ENCODE data around the gene TMEM156.
"Not testable (repeated sequence)": the region's sequence is repeated elsewhere in the genome, so short reads cannot be mapped to it uniquely, and the experiment has no call there.

The TMEM156 gene

DNA sequence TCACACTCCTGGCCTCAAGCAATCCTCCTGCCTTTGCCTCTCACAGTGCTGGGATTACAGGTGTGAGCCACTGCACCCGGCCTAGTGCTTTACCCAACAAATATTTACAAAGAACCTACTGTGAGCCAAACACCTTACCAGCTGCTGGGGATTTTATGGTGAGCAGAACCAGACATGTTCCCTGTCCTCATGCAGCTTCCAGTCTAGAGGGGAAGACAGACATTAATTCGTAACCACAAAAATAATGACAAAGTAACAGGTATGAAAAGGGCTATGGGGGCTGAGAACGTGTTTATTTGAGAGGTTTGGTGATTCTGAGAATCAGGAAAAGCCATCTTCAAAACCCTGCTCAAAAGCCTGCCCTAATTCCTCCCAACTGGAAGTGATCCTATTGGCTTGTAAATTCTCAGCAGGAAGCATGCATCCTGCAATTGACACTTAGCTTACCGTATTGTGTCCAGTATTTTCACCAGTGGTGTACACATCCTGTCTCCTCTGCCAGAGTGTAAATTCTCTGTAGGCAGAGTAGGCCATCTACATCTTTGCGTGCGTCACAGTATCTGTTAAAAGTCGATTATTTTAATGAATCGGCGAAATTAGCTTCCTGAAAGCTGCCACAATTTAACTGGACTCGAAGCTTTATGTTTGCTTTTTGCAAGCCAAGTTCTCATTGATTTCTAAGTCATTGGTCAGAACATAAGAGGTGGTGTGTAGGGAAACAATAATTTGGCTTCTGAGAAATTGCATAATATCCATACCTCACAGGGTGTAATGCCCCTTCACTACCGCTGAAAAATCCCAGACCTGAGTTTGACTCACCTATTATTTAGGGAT, 67.0 kb downstream of the TMEM156 start:
- no peak for DNase-seq (ENCODE audit: low read depth)
- H3K4me3 ChIP-seq (ENCODE audit: low read depth, low read length) = no peak overlapping the region
- TF ChIP-seq, protein P1, sequence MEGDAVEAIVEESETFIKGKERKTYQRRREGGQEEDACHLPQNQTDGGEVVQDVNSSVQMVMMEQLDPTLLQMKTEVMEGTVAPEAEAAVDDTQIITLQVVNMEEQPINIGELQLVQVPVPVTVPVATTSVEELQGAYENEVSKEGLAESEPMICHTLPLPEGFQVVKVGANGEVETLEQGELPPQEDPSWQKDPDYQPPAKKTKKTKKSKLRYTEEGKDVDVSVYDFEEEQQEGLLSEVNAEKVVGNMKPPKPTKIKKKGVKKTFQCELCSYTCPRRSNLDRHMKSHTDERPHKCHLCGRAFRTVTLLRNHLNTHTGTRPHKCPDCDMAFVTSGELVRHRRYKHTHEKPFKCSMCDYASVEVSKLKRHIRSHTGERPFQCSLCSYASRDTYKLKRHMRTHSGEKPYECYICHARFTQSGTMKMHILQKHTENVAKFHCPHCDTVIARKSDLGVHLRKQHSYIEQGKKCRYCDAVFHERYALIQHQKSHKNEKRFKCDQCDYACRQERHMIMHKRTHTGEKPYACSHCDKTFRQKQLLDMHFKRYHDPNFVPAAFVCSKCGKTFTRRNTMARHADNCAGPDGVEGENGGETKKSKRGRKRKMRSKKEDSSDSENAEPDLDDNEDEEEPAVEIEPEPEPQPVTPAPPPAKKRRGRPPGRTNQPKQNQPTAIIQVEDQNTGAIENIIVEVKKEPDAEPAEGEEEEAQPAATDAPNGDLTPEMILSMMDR (IDR thresholded peaks at IDR 0.05; ENCODE audit: insufficient read depth, low read depth, low read length, missing control alignments) = no peak

DNA sequence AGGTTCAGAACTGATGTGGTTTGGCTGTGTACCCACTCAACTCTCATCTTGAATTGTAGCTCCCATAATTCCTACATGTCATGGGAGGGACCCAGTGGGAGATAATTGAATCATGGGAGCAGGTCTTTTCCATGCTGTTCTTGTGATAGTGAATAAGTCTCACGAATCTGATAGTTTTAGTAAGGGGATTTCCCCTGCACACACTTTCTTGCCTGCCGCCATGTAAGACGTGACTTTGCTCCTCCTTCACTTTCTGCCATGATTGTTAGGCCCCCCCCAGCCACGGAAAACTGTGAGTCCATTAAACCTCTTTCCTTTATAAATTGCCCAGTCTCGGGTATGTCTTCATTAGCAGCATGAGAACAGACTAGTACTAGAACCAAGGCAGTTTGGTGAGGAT, 73.0 kb downstream of the TMEM156 start:
- not testable (repeated sequence) for DNase-seq (ENCODE audit: low read depth); H3K4me3 ChIP-seq (ENCODE audit: low read depth, low read length)

DNA sequence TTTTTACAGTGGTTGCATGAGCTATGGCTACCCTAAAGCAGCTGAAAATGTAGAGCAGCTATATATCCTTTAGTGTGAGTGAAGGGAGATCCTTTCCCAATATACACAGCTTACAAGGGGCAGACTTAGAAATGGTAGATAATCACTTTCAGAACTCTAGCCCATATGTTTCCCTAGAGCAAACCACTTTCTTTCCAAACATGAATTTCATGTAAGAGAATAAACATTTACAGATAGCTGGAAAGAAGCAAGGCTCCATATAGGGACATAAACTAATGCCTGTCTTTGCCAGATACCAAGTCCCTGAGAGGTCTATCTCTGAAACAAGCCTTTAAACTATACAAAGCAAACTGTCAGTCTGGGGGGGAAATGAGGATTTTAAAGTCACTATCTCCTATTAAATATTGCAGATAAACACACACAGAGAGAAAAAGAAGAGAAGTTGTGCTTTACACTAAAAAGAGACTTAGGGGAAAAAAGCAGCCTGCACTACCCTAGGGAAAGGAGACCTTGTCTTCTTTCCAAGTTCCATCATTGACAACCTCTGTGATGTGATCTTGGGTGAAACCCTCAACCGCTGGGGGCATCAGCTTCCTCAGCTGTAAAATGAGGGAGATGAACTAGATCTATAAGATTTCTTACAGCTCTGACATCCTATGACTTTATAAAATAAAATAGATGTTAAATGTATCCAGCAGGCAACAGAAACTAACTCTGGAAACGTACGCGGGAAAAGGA, 73.6 kb downstream of the TMEM156 start:
- DNase-seq (ENCODE audit: low read depth) = no peak
- TF ChIP-seq, protein P1 (IDR thresholded peaks at IDR 0.05; ENCODE audit: insufficient read depth, low read depth, low read length, missing control alignments) = no peak
- no peak overlapping the region for H3K4me3 ChIP-seq (ENCODE audit: low read depth, low read length)

DNA sequence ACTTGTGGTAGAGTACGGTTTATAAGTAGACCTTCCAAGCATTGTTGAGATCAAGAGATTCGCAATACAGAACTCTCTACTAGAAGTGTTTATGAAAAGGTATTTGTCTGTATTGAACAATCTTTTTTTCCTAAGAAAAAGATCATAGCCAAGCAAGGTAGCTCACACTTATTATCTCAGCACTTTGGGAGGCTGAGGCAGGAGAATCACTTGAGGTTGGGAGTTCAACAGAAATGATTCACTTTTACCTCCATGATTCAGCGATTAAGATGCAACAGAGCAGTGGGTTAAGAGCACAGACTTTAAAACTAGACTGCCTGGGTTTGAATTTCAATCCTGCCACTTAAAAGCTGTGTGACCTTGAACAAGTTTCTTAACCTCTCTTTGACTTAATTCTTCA, 74.3 kb downstream of the TMEM156 start:
- no peak overlapping the region for H3K4me3 ChIP-seq (ENCODE audit: low read depth, low read length)
- no peak for DNase-seq (ENCODE audit: low read depth)
- TF ChIP-seq, protein P1 (IDR thresholded peaks at IDR 0.05; ENCODE audit: insufficient read depth, low read depth, low read length, missing control alignments) = no peak

DNA sequence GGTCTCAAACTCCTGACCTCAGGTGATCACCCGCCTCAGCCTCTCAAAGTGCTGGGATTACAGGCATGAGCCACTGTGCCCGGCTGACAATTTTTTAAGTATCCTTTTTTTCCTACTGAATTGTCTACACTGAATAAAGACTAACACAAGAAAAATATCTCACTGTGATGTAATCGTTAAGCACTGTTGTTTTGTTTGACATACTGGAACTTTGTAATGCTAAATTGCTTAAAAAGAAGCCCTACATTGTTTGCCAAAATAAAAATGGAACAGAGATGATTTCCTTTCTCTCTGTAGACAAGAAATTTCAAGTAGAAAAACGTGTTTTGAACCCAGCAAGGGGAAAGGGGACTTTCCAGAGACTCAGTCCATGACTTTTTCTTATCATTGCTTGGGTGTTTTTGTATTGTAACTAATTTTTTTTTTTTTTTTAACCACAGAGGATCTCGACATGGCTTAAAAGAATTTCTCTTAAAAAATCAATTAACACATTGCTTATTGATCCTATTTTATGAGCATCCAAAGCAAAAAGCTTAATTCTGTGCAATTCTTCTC, 74.9 kb downstream of the TMEM156 start:
- DNase-seq (ENCODE audit: low read depth) = no peak
- H3K4me3 ChIP-seq (ENCODE audit: low read depth, low read length) = no peak overlapping the region
- TF ChIP-seq, protein P1 (IDR thresholded peaks at IDR 0.05; ENCODE audit: insufficient read depth, low read depth, low read length, missing control alignments) = no peak

DNA sequence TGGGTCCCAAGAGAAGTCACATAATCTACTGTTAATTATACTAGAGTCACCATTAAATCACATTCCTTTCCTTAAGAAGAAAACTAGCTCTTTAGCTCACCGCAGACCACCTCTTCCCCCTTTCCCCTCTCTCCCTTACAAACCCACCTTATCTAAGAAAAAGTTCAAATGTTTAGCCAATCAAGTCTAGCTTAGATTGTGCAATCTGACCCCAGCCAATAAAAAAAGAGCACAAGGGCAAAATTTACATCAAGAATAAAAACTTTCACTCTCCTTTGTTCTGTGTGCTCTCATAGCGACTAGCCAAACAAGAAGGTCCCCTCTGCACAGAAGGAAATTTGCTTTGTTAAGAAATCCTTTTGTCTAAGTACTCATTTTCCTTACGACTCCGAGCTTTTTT, 76.3 kb downstream of the TMEM156 start:
- H3K4me3 ChIP-seq (ENCODE audit: low read depth, low read length) = no peak overlapping the region
- no peak for DNase-seq (ENCODE audit: low read depth)
- TF ChIP-seq, protein P1 (IDR thresholded peaks at IDR 0.05; ENCODE audit: insufficient read depth, low read depth, low read length, missing control alignments) = no peak

DNA sequence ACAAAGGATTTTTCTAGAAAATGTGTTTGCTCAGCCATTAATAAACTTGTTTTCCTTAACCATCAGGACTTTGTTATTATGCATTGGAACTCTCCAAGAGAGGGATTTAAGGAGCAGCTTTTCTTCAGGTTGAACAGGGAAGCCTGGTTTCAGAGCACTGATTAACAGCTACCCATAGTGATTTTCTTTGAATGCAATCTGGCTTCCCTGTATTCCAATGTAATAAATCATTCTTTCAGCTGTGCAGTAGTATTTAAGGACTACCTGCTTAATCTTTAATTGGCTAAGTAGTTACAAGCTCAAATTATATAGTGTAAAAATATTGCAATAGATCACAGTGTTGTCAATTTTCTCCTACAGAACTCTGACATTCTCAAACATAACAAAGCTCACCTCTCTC, 77.5 kb downstream of the TMEM156 start:
- DNase-seq (ENCODE audit: low read depth) = no peak
- TF ChIP-seq, protein P1 (IDR thresholded peaks at IDR 0.05; ENCODE audit: insufficient read depth, low read depth, low read length, missing control alignments) = no peak
- H3K4me3 ChIP-seq (ENCODE audit: low read depth, low read length) = no peak overlapping the region
